ENCODE measurements around the gene GALNT11.
"Not testable (repeated sequence)": the region's sequence is repeated elsewhere in the genome, so short reads cannot be mapped to it uniquely, and the experiment has no call there.

The GALNT11 gene

DNA sequence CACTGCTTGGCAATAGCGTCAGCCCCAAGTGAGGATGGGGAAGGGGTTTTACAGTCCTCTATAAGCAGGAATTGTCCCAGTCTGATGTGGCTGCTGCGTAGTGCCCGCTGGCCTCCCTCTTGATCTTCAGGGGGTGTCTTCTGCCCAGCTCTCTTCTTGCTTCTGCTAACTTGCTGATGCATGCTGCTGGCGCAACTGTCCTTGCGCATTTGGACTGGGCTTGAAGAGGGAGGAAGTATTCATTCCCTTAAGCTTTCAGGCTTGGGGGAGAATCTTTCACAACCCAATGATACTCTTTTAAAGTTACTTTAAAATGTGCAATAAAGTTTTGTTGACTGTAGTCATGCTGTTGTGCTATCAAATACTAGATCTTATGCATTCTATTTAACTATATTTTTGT, 10.3 kb downstream of the GALNT11 start:
- H3K4me3 ChIP-seq (ENCODE audit: low read length), result no peak overlapping the region
- no peak for DNase-seq (ENCODE audit: low read depth)
- no peak for TF ChIP-seq CTCF (IDR thresholded peaks at IDR 0.05; ENCODE audit: insufficient read depth, low read depth, low read length, missing control alignments)

- not testable (repeated sequence) for DNase-seq (ENCODE audit: low read depth); H3K4me3 ChIP-seq (ENCODE audit: low read length)
Observed at GRCh38 chr7:152038410-152038809, 12.9 kb downstream of the GALNT11 start.

- peak; percentile 90 for DNase-seq (ENCODE audit: low read depth)
- not testable (repeated sequence) for H3K4me3 ChIP-seq (ENCODE audit: low read length)
Observed at GRCh38 chr7:152043086-152043485, 17.6 kb downstream of the GALNT11 start.

DNA sequence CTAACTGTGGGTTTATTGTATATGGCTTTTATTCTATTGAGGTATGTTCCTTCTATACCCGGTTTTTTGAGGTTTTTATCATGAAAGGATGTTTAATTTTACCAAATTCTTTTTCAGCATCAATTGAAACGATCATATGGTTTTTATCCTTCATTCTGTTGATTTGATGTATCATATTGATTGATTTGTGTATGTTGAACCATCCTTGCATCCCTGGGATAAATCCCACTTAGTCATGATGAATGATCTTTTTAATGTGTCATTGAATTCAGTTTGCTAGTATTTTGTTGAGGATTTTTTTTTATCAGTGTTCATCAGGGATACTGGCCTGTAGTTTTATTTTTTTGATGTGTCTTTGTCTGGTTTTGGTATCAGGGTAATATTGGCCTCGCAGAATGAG, 19.4 kb downstream of the GALNT11 start:
- not testable (repeated sequence) for H3K4me3 ChIP-seq (ENCODE audit: low read length); DNase-seq (ENCODE audit: low read depth)

DNA sequence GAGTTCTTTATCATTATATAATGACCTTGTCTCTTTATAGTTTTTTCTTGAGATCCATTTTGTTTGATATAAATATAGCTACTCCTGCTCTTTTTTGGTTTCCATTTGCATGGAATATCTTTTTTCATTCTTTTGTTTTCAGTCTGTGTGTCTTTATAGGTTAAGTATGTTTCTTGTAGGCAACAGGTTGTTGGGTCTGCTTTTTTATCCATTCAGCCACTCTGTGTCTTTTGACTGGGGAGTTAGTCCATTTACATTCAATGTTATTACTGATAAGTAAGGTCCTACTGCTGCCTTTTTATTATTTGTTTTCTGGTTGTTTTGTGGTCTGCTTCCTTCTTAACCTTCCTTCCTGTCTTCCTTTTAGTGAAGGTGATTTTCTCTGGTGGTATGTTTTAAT, 21.1 kb downstream of the GALNT11 start:
- no peak for DNase-seq (ENCODE audit: low read depth)
- TF ChIP-seq CTCF (IDR thresholded peaks at IDR 0.05; ENCODE audit: insufficient read depth, low read depth, low read length, missing control alignments), result no peak
- H3K4me3 ChIP-seq (ENCODE audit: low read length), result no peak overlapping the region

GRCh38 chr7:152048051-152048450, 22.6 kb downstream of the GALNT11 start:
- DNase-seq (ENCODE audit: low read depth), result no peak
- TF ChIP-seq CTCF (IDR thresholded peaks at IDR 0.05; ENCODE audit: insufficient read depth, low read depth, low read length, missing control alignments), result no peak
- H3K4me3 ChIP-seq (ENCODE audit: low read length), result no peak overlapping the region

DNA sequence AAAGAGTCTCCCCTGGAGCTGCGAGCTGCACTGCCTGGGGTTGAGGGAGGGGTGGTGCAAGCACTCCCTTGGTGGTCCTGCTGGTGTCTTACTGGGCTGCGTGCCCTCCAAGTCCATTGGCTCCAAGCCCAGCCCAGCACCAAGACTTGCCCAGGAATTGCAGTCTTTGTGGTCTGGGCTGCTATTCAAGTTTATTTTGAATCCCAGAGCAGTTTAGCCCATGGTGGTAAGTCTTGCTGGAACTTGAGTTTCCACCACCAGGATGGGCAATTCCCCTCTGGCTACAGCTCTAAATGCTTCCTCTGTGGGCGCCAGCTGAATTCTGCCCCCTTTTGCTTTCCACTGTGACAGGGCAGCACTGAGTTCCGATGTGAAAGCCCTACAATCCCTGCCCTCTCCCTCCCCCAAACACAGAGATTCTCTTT, 25.1 kb downstream of the GALNT11 start:
- no peak for TF ChIP-seq CTCF (IDR thresholded peaks at IDR 0.05; ENCODE audit: insufficient read depth, low read depth, low read length, missing control alignments)
- no peak overlapping the region for H3K4me3 ChIP-seq (ENCODE audit: low read length)
- DNase-seq (ENCODE audit: low read depth), result peak; percentile 48

- H3K4me3 ChIP-seq (ENCODE audit: low read length), result no peak overlapping the region
- no peak for DNase-seq (ENCODE audit: low read depth)
- no peak for TF ChIP-seq CTCF (IDR thresholded peaks at IDR 0.05; ENCODE audit: insufficient read depth, low read depth, low read length, missing control alignments)
Observed at GRCh38 chr7:152051968-152052367, 26.5 kb downstream of the GALNT11 start.

- no peak for DNase-seq (ENCODE audit: low read depth)
- no peak for TF ChIP-seq CTCF (IDR thresholded peaks at IDR 0.05; ENCODE audit: insufficient read depth, low read depth, low read length, missing control alignments)
- H3K4me3 ChIP-seq (ENCODE audit: low read length), result no peak overlapping the region
Observed at GRCh38 chr7:152052771-152053170, 27.3 kb downstream of the GALNT11 start.
